H1 (cell line): ENCODE results near the gene DDR2. TPM values are rescaled to one million over a fixed set of nuclear protein-coding genes. Genes with fewer than 3 reads are reported as not detected.

Source experiments
- CTCF ChIA-PET: fragments of 300-600 bp; sonication (Branson Sonifier 250); formaldehyde crosslinking; loops from one replicate; lab custom pipeline; 2021; ENCODE audit not compliant: partially characterized antibody; lab: Charles Lee
- POLR2A ChIA-PET: fragments of 300-600 bp; sonication (Branson Sonifier 250); formaldehyde crosslinking; loops from one replicate; lab custom pipeline; 2021; ENCODE audit warnings: inconsistent platforms; ENCODE audit not compliant: partially characterized antibody; lab: Charles Lee
- DNase-seq, 2 experiments: peaks; one replicate each; pipeline versions ENCODE4 v3.0.0 to v3.0.0-alpha.2; 2010 to 2022; ENCODE audit warnings: low spot score in 2 of 2, low read depth in 1 of 2, mixed read lengths in 1 of 2
- FAIRE-seq: peaks from 2 replicates; lab custom pipeline; 2011; peaks lifted over from hg19 to GRCh38; lab: Jason Lieb, UNC
- H2AFZ ChIP-seq: 2 replicates; pipeline ENCODE4 v1.8.1; 2012; ENCODE audit warnings: low read length, inconsistent platforms
- H2AK5ac ChIP-seq: 2 replicates; pipeline ENCODE4 v1.6.1; 2013; ENCODE audit warnings: low read depth, low read length
- H2BK120ac ChIP-seq: replicated peaks from 2 replicates; pipeline ENCODE3; 2013; ENCODE audit warnings: low read depth, low read length, inconsistent platforms
- H2BK12ac ChIP-seq: 2 replicates; pipeline ENCODE4 v1.6.1; 2013; ENCODE audit warnings: low read depth, low read length
- H2BK15ac ChIP-seq: 2 replicates; pipeline ENCODE4 v1.6.1; 2013; ENCODE audit warnings: low read length
- H2BK20ac ChIP-seq: 2 replicates; pipeline ENCODE4 v1.6.1; 2013; ENCODE audit warnings: low read length
- H2BK5ac ChIP-seq: 2 replicates; pipeline ENCODE4 v1.6.1; 2013; ENCODE audit warnings: low read depth, low read length
- H3K14ac ChIP-seq: 2 replicates; pipeline ENCODE4 v1.6.1; 2013; ENCODE audit warnings: inconsistent platforms; ENCODE audit not compliant: insufficient read length
- H3K18ac ChIP-seq: 2 replicates; pipeline ENCODE4 v1.6.1; 2013; ENCODE audit warnings: low read length; ENCODE audit errors: extremely low read depth
- H3K23ac ChIP-seq: 2 replicates; pipeline ENCODE4 v1.6.1; 2013; ENCODE audit warnings: inconsistent platforms; ENCODE audit not compliant: insufficient read length
- H3K23me2 ChIP-seq: 2 replicates; pipeline ENCODE4 v1.6.1; 2013; ENCODE audit warnings: low read depth, low read length
- H3K27ac ChIP-seq: 2 replicates; pipeline ENCODE4 v1.6.1; 2011; ENCODE audit warnings: low read depth, low read length, inconsistent platforms
- H3K27me3 ChIP-seq, 4 experiments: replicated peaks in 1 of 4; 1 replicate in 1 of 4; 2 replicates in 3 of 4; pipeline versions ENCODE4 v1.6.1 to v1.8.1; 2011 to 2013; ENCODE audit warnings: low read length in 3 of 4, mild to moderate bottlenecking in 3 of 4, inconsistent platforms in 2 of 4, mixed read lengths in 2 of 4, moderate library complexity in 1 of 4; ENCODE audit not compliant: control insufficient read depth in 3 of 4, insufficient read depth in 3 of 4; ENCODE audit errors: extremely low read depth in 1 of 4
- H3K36me3 ChIP-seq, 4 experiments: 2 replicates each; pipeline versions ENCODE4 v1.6.1 to v1.8.1; 2011 to 2013; ENCODE audit warnings: mild to moderate bottlenecking in 4 of 4, low read length in 3 of 4, moderate library complexity in 2 of 4, control low read depth in 1 of 4, inconsistent platforms in 1 of 4; ENCODE audit not compliant: insufficient read depth in 4 of 4, control insufficient read depth in 2 of 4
- H3K4ac ChIP-seq: replicated peaks from 2 replicates; pipeline ENCODE3; 2013; ENCODE audit warnings: low read length, low read depth, mixed read lengths, inconsistent platforms; ENCODE audit not compliant: insufficient read length
- H3K4me1 ChIP-seq, 4 experiments: replicated peaks in 1 of 4; 1 replicate in 1 of 4; 2 replicates in 3 of 4; pipeline versions ENCODE4 v1.6.1 to v1.8.1; 2011 to 2013; ENCODE audit warnings: low read length in 3 of 4, inconsistent platforms in 2 of 4, mixed read lengths in 1 of 4; ENCODE audit not compliant: insufficient read depth in 4 of 4, control insufficient read depth in 3 of 4
- H3K4me2 ChIP-seq, 2 experiments: 2 replicates each; pipeline versions ENCODE4 v1.6.1 to v1.8.1; 2011 to 2013; ENCODE audit warnings: low read depth in 2 of 2, low read length in 2 of 2, control low read depth in 1 of 2, inconsistent platforms in 1 of 2, mild to moderate bottlenecking in 1 of 2; ENCODE audit not compliant: insufficient read depth in 1 of 2
- H3K4me3 ChIP-seq, 4 experiments: fragments of 200-600, 300-600 bp in 1 of 4; sonication (generic), shearing (Covaris generic), sonication (Bioruptor Twin) in 1 of 4; 2 replicates each; pipeline versions ENCODE4 v1.5.1 to v1.8.1; 2011 to 2016; ENCODE audit warnings: low read length in 4 of 4, low read depth in 3 of 4, control low read depth in 2 of 4, inconsistent platforms in 2 of 4, mild to moderate bottlenecking in 2 of 4, mixed read lengths in 1 of 4, moderate library complexity in 1 of 4; ENCODE audit not compliant: insufficient read depth in 2 of 4; ENCODE audit errors: extremely low read depth in 1 of 4
- H3K56ac ChIP-seq: replicated peaks from 2 replicates; pipeline ENCODE3; 2013; ENCODE audit warnings: low read depth, mild to moderate bottlenecking, mixed read lengths, low read length, inconsistent platforms; ENCODE audit not compliant: insufficient read length
- H3K79me1 ChIP-seq: 2 replicates; pipeline ENCODE4 v1.6.1; 2013; ENCODE audit warnings: low read depth, low read length, control low read depth
- H3K79me2 ChIP-seq, 2 experiments: 2 replicates each; pipeline versions ENCODE4 v1.6.1 to v1.8.1; 2012 to 2013; ENCODE audit warnings: low read length in 2 of 2, mild to moderate bottlenecking in 2 of 2, inconsistent platforms in 1 of 2; ENCODE audit not compliant: insufficient read depth in 2 of 2, control insufficient read depth in 1 of 2
- H3K9ac ChIP-seq, 4 experiments: replicated peaks in 1 of 4; 1 replicate in 1 of 4; 2 replicates in 3 of 4; pipeline versions ENCODE4 v1.6.1 to v1.8.1; 2011 to 2013; ENCODE audit warnings: low read depth in 3 of 4, low read length in 3 of 4, control low read depth in 2 of 4, mild to moderate bottlenecking in 2 of 4, moderate library complexity in 2 of 4, inconsistent platforms in 1 of 4; ENCODE audit errors: extremely low read depth in 1 of 4
- H3K9me3 ChIP-seq, 2 experiments: 2 replicates each; pipeline versions ENCODE4 v1.6.1 to v1.8.1; 2012 to 2013; ENCODE audit warnings: mild to moderate bottlenecking in 2 of 2, moderate library complexity in 2 of 2, control low read depth in 1 of 2, inconsistent platforms in 1 of 2, low read depth in 1 of 2, low read length in 1 of 2, mixed read lengths in 1 of 2; ENCODE audit not compliant: insufficient read depth in 2 of 2
- H4K20me1 ChIP-seq, 2 experiments: replicated peaks in 1 of 2; 2 replicates each; pipeline versions ENCODE3 to v1.8.1; 2011 to 2013; ENCODE audit warnings: inconsistent platforms in 2 of 2, low read length in 2 of 2, mild to moderate bottlenecking in 1 of 2; ENCODE audit not compliant: insufficient read depth in 2 of 2, control insufficient read depth in 1 of 2
- H4K5ac ChIP-seq: 2 replicates; pipeline ENCODE4 v1.6.1; 2013; ENCODE audit warnings: low read length, low read depth, mixed read lengths, inconsistent platforms; ENCODE audit not compliant: insufficient read length
- H4K8ac ChIP-seq: 2 replicates; pipeline ENCODE4 v1.8.0; 2013; ENCODE audit warnings: mild to moderate bottlenecking, moderate library complexity, low read length, inconsistent platforms; ENCODE audit not compliant: insufficient read depth; ENCODE audit errors: extremely low read depth
- H4K91ac ChIP-seq: replicated peaks from 2 replicates; pipeline ENCODE3; 2013; ENCODE audit warnings: low read length, mixed read lengths, inconsistent platforms; ENCODE audit not compliant: insufficient read length
- KDM1A ChIP-seq: fragments of 200-600, 300-600 bp; sonication (generic); IDR thresholded peaks from 2 replicates; pipeline ENCODE4 v1.7.1; 2016; ENCODE audit warnings: mild to moderate bottlenecking, low read length, borderline replicate concordance
- YY1 ChIP-seq: IDR thresholded peaks from 2 replicates; pipeline ENCODE4 v1.6.1; 2011; ENCODE audit warnings: low read depth, mild to moderate bottlenecking, low read length
- WGBS, 2 experiments: shearing (Covaris generic) in 1 of 2; methylation state at CpG; one replicate each; pipeline versions ENCODE4 v1.1.6 to v1.1.7; 2013 to 2015; ENCODE audit warnings: low lambda C conversion rate in 2 of 2, mixed read lengths in 2 of 2, inconsistent platforms in 1 of 2, low coverage in 1 of 2, missing lambda C conversion rate in 1 of 2; ENCODE audit not compliant: insufficient replicate concordance in 2 of 2, insufficient coverage in 1 of 2, insufficient read length in 1 of 2; ENCODE audit errors: extremely low coverage in 1 of 2, missing lambda C conversion rate in 1 of 2; 5-methylcytosine and 5-hydroxymethylcytosine counted together
- polyA plus RNA-seq, 7 experiments: library from polyadenylated mRNA; depleted of rRNA in 3 of 7; stranded (reverse) in 5 of 7; unstranded in 2 of 7; fragments of >200 nt in 5 of 7; fragments of 200-250 nt in 2 of 7; gene quantifications; 1 replicate in 5 of 7; 2 replicates in 1 of 7; 4 replicates in 1 of 7; pipeline versions ENCODE4 v1.2.1 to v1.2.3, GENCODE V29; 2011 to 2013; ENCODE audit warnings: missing spikeins in 2 of 7, mixed read lengths in 2 of 7
- total RNA-seq: library from RNA; stranded (reverse); fragmentation: NEBNext Ultra II Directional; extraction: Animal tissue kit (Norgen Biotek cat#: 25700); gene quantifications from 2 replicates; pipeline ENCODE4 v1.2.1, GENCODE V29; 2021

The DDR2 gene
- total and polyA plus RNA-seq, 2 of the 8 experiments (the other 6 are each of a cell fraction or from before 2014, with no cell fraction given) = 1.00 to 2.1 TPM

- Histone ChIP-seq H3K9me3 (no peaks in the 10 kb centered on the region), H3K18ac (no peak overlapping the region; the same call in 1 of the 2 replicates), H2AFZ (no peak overlapping the region), H2BK15ac (no peak overlapping the region), H3K27me3 (no peaks in the 10 kb centered on the region), H4K91ac (no peak overlapping the region), H3K4ac (no peak overlapping the region), H3K79me2 (no peaks in the 10 kb centered on the region), H2BK20ac (no peak overlapping the region), H3K14ac (no peak overlapping the region), H2BK12ac (peak overlapping the region; percentile 40; the same call in 1 of the 2 replicates), H2AK5ac (no peak overlapping the region), H3K56ac (no peak overlapping the region), H3K36me3 (no peaks in the 10 kb centered on the region), H3K23me2 (no peaks in the 10 kb centered on the region), H4K5ac (no peak overlapping the region), H3K4me2 (peak overlapping the region in 1 of 2 experiments; percentile 68; a peak in 1 of 4 replicates), H3K9ac (no peak overlapping the region), H2BK5ac (no peak overlapping the region), H3K79me1 (no peaks in the 10 kb centered on the region), H3K27ac (no peak overlapping the region), H2BK120ac (no peak overlapping the region), H3K4me1 (peaks cover 1 to 16% (median 10%) of the 10 kb centered on the region in 4 experiments; a peak in 6 of 7 replicates), H3K4me3 (no peak overlapping the region), H4K8ac (no peak overlapping the region), H4K20me1 (no peaks in the 10 kb centered on the region), H3K23ac (no peak overlapping the region)
- 57% methylated on average over 1 of the region's 1 CpG; no CpG with 5 or more reads in 1 of the 2 experiments for WGBS, 2 experiments
- TF ChIP-seq YY1 = no peak
- 0 out of 2 replicates have a peak, but pooled peaks have one; percentile 47 for TF ChIP-seq KDM1A
- ChIA-PET CTCF (interaction anchor here (0.7 to 5.2 kb wide), 3 partner anchors 12 to 104 kb away, joined by 3 to 19 read pairs (median 4); no protein-coding TSS in a partner anchor), POLR2A (interaction anchor here (3.0 kb wide), 1 partner anchor 63 kb away, joined by 7 read pairs; the partner anchor contains the start of gene DDR2)
- FAIRE-seq (no peak), DNase-seq (no peak)
These were observed 63.4 kb downstream of the DDR2 start for GRCh38 chr1:162695687-162696086.
